Left renal cortex interstitium (tissue), 4 donors: ENCODE data around the gene BACH2. TPM values are rescaled to one million over a fixed set of nuclear protein-coding genes. Genes with fewer than 3 reads are reported as not detected.
"Not testable (repeated sequence)": the region's sequence is repeated elsewhere in the genome, so short reads cannot be mapped to it uniquely, and the experiment has no call there.

Source experiments
- DNase-seq, 4 donors: peaks; one replicate each; pipeline ENCODE4 v3.0.0-alpha.2; 2013; ENCODE audit warnings: low read depth in 4 of 4, low spot score in 2 of 4, missing footprints in 1 of 4
- polyA plus RNA-seq, 4 donors: library from polyadenylated mRNA; unstranded; fragments of 120-200 nt; gene quantifications; one replicate each; pipeline ENCODE4 v1.2.1, GENCODE V29; 2013; ENCODE audit not compliant: insufficient read length in 4 of 4

Gene BACH2
- polyA plus RNA-seq, 4 donors: 9.1 to 9.9 (median 9.5) TPM

GRCh38 chr6:90218959-90219208, 77.8 kb downstream of the BACH2 start:
- DNase-seq: no peak

GRCh38 chr6:90217506-90218127, 79.0 kb downstream of the BACH2 start:
- no peak for DNase-seq

DNA sequence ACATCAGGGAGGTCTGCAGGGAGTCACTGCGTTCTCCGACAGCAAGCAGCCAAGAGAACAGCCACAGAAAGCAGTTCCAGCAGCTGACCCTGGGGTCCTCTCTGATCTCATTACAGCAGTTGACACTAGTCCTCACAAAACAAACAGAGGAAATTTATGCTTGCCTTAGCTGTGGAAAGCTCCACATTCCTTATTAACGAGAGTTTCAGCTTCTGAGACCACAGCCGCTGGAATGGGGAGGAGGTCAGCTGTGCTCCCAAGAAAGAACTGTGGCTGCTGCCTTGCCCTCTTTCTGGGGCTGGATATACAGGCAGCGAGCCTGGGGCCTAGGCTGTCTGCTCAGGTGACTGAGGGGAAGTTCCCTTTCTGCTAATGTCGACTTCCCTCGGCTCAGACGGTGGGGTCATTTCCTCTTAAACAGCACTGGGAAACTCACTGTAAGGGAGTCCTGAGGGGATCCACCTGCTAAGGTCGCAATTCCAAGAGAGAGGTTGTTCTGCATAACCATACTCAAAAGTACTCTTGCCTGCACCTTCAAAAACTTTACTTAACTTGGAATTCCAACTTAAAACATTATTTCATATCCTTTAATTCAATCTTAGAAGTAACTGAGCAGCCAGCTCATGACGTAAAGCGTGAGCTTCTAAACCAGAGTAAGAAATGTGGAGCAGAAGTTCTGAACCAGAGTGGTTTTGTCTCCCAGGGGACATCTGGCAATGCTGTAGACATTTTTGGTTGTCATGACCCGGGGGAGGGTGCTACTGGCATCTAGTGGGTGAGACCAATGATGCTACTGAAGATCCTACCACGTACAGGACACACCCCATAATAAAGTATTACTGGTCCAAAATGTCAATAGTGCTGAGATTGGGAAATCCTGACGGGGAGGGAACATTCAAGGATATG, 80.3 kb downstream of the BACH2 start:
- DNase-seq: peak; percentile 61 to 86 (median 81)

- DNase-seq: no peak
These were observed 81.7 kb downstream of the BACH2 start for GRCh38 chr6:90214966-90215365.

DNA sequence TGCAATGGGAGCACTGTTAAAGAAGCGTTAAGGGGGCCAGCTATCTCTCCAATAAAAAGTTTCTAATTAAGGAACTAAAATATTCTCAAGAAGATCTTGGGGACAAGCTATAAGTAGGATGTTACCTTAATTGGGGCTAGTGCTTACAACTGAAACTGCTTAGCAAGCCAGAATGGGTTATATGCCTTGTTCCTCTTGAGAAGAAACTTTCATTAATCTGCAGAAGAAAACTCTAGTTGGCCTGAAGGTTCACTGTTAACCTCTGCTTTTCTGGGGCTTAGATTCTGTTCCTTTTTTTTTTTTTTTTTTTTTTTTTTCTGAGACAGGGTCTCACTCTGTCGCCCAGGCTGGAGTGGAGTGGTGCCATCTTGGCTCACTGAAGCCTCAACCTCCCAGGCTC, 82.2 kb downstream of the BACH2 start:
- no peak for DNase-seq

DNA sequence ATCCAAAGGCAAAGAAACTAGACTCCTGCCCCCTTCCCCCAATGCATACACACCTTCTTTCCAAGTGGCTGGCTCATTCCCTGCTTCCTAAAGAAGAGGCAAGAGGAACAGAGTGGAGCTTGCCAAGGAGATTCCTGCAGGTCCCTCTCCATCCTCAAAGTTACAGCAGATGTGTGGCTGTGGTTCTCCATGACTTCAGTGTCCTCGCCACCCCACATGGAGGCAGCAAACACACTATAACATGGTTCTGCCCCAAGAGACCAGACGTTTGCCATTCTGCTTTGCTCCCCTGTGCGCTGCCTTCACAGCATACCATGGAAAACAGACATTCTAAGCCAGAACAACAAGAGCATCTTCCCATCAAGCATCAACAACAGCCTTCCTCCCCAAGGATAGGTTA, 84.4 kb downstream of the BACH2 start:
- DNase-seq: no peak

- no peak for DNase-seq
These were observed 87.1 kb downstream of the BACH2 start for GRCh38 chr6:90209527-90209926.

DNA sequence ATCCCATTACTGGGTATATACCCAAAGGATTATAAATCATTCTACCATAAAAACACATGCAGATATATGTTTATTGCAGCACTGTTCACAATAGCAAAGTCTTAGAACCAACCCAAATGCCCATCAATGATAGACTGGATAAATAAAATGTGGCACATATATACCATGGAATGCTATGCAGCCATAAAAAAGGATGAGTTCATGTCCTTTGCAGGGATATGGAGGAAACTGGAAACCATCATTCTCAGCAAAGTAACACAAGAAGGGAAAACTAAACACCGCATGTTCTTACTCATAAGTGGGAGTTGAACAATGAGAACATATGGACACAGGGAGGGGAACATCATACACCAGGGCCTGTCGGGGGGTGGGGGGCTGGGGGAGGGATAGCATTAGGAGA, 88.0 kb downstream of the BACH2 start:
- DNase-seq: not testable (repeated sequence)

DNA sequence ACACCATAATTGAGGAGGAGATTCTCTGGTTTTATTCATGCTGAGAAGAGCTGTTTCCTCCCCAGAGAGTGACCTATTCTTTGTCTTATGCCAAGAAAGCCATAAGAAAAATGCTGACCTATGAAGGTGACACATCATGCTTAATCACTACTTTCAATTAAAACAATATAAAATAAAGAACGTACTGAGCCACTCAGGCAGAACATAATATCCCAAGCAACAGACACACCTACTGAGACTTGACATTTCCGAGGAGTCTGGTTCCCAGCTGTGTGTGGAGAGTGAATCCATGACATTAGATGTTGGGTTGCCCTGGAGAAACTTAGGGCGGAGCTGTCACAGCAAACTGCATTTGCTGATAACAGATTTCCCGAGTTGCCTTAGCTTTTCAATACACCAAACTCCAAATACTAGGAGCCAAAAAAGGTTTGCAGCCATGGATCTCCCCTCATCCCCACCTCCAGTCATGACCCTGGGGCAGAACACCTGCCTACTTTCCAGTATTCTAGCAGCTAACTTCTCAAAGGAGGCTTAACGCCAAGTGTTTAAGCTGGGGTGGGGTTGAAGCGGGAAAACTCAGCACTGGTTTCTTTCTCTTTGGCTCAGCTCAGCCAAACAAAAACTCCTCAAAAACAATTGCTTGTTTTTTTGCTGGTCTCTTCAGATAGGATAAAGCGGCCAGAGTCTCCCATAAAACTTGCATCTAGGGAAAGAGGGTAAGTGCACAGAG, 92.2 kb downstream of the BACH2 start:
- DNase-seq: no peak

DNA sequence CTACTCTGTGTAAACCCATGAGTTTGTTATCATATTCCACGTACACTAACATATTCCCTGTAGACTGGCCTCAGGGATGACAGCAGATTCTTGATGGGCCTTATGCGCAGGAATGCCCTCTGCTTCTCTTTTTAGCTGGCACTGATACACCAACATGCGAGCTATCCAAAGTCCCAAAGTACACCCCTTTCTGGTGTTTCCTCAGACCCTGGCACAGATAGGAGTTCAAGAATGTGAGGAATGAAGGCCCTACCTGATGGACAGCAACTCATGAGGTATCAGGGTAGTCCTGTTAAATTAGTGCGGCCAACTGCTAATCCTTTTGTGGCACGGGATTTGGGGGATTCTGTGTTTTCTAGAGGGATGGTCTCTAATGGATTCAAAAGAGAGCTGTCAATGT, 93.0 kb downstream of the BACH2 start:
- no peak for DNase-seq

DNA sequence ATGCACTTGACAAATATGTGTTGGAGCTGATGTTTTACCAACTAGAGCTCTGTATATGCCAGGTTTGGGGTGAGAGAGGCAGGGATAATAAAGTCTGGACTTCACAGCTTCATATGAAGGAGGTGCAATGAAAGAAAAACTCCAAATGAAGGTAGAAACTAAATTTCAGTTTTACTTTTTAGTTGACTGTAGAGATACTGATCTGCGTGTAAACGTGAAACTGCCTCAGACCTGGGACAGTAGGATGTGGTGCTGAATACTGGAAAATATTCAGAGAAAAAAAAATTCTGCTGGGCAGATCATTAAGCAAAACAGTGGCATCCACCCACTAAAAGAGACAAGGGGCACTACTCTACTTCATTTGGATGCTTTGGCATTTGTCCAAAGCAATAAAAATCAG, 94.5 kb downstream of the BACH2 start:
- DNase-seq: no peak

- DNase-seq: no peak
These were observed 96.7 kb downstream of the BACH2 start for GRCh38 chr6:90199900-90200299.

GRCh38 chr6:90198758-90199425, 97.8 kb downstream of the BACH2 start:
- no peak for DNase-seq

DNA sequence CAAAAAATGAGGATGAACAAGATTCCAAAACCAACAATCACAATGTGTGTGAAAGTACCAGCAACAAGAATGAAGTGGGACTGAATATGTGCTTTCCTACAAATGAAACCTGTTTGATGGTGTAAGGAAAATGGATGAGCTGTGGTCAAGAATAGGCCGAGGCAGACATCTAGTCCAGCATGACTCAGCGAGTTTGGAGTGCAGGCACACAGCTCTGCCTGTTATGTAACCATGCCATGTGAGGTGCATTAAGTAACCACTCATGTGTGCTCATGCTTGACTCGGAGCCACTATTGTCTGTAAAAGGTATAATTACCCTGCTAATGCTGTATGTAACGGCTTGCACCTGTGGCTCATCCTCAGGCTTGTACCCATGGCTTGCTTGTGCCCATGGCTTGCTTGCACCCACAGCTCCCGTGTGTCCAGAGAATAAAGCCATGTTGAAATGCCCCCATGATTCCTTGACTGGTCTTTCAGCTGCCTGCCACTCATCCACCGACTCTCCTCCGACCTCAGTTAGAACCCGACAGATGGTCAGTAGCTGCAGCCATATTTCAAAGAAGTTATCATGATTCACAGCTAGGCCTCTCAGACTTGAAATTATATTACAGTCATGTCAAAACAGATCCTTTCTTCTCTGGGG, 98.7 kb downstream of the BACH2 start:
- no peak for DNase-seq

DNA sequence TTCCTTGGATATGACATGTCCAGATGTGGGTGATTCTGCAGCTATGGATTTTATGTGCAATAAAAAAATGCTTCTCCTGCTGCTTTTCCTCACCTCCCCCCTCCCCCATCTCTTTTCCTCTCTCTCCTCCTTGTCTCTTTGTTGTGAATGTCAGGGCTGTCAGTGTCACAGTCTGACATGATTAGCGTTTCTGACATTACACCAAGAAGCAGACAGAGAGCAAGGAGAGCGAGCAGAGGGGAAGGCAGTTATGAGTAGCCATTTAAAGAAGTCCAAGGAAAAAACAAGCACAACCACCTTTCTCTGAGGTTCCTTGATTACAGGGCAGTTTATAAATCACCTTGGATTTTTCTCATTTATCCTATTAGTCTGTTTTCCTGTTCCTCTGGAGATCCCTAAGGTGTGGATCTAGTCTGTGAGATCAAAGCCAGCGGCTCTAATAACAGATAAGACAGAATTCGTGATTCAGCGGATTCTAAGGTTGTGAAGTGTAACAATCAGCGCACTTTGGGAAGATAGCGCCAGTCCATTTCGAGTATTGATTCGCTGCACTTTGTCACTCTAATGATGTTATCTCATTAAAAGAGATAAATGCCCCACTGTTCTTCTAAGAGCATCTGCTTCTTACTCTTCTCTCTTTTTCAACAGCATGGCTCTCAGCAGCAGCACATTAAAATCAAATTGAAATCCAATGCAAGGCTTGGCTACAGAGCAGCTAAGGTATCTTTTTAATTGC, 101.4 kb downstream of the BACH2 start:
- DNase-seq: no peak

GRCh38 chr6:90194371-90194841, 102.2 kb downstream of the BACH2 start:
- DNase-seq: no peak

DNA sequence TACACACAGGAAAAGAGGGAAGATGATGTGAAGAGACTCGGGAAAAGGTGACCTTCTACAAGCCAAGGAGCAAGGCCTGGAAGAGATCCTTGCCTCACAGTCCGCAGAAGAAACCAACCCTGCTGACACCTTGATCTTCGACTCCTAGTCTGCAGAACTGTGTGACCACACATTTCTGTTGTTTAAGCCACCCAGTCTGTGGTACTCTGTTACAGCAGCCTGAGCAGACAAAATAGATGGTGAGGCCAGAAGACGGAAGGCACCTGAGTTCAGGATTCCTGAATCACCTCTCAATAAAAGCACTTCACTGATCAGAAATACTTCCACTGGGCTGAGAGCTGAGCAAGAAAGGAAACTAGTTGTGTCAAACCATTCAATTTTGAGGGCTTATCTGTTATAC, 103.3 kb downstream of the BACH2 start:
- DNase-seq: no peak

GRCh38 chr6:90192857-90193256, 103.8 kb downstream of the BACH2 start:
- DNase-seq: no peak

DNA sequence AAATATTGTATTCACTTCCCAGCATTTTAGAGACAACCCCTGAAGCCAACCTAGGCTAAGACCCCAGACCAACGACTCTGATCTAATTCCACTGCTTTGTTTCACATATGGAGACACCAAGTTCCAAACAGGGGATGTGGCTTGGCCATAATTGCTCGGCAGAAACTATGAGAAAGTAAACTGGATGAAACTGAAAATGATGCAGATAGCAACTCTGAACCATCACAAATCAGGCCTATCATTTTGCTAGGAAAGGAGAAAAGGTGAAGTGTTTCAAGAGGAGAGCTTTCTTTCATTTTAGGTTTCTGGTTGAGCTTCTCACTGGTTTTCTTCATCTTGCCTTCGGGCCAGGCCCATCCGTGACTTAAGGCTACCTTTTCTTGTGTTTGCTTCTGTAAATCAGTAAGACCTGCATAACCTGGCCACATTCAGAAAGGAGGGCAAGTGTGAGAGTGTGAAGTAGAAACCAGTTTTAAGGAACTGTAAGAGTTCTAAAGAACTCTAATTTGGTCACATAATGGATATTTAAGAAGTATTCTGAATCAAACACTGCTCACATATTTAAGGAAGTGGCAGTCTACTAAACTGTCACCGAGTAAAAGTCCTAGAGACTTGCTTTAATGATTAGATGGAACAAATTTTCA, 105.8 kb downstream of the BACH2 start:
- DNase-seq: no peak
